HG02852 (cell line): ENCODE measurements around the gene EDAR.

Experiments
- ATAC-seq: cut with Tn5 transposase; IDR thresholded peaks from one replicate; pipeline ENCODE4 v1.9.1; 2021; ENCODE audit warnings: mild to moderate bottlenecking, moderate library complexity; ENCODE audit not compliant: unreplicated experiment

The EDAR gene

GRCh38 chr2:108911807-108912628, 77.0 kb downstream of the EDAR start:
- ATAC-seq, result no peak

- ATAC-seq, result no peak
These were observed 77.6 kb downstream of the EDAR start for GRCh38 chr2:108911401-108911800.

GRCh38 chr2:108910541-108911396, 78.3 kb downstream of the EDAR start:
- ATAC-seq, result no peak

GRCh38 chr2:108910011-108910431, 79.0 kb downstream of the EDAR start:
- no peak for ATAC-seq

- no peak for ATAC-seq
These were observed 79.7 kb downstream of the EDAR start for GRCh38 chr2:108909275-108909823.

- no peak for ATAC-seq
These were observed 80.3 kb downstream of the EDAR start for GRCh38 chr2:108908713-108909070.

GRCh38 chr2:108907822-108908712, 81.0 kb downstream of the EDAR start:
- no peak for ATAC-seq

- no peak for ATAC-seq
These were observed 82.5 kb downstream of the EDAR start for GRCh38 chr2:108906403-108907077.

- no peak for ATAC-seq
These were observed 83.1 kb downstream of the EDAR start for GRCh38 chr2:108905906-108906305.

- no peak for ATAC-seq
These were observed 83.8 kb downstream of the EDAR start for GRCh38 chr2:108905176-108905575.

GRCh38 chr2:108904680-108905079, 84.3 kb downstream of the EDAR start:
- no peak for ATAC-seq

GRCh38 chr2:108898315-108899082, 90.5 kb downstream of the EDAR start:
- peak; percentile 62 for ATAC-seq

- no peak for ATAC-seq
These were observed 92.3 kb downstream of the EDAR start for GRCh38 chr2:108896741-108897140.

GRCh38 chr2:108895188-108895587, 93.8 kb downstream of the EDAR start:
- ATAC-seq, result no peak

GRCh38 chr2:108894766-108895165, 94.3 kb downstream of the EDAR start:
- ATAC-seq, result no peak

- no peak for ATAC-seq
These were observed 95.7 kb downstream of the EDAR start for GRCh38 chr2:108893277-108893676.

GRCh38 chr2:108889907-108890306, 99.1 kb downstream of the EDAR start:
- ATAC-seq, result no peak

GRCh38 chr2:108884619-108885018, 104.4 kb downstream of the EDAR start:
- ATAC-seq, result no peak

GRCh38 chr2:108878276-108878675, 110.7 kb downstream of the EDAR start:
- ATAC-seq, result no peak
